H4 (cell line): ENCODE measurements around the gene CAMSAP2. TPM values are rescaled to one million over a fixed set of nuclear protein-coding genes. Genes with fewer than 3 reads are reported as not detected.

Experiments
- DNase-seq: peaks from one replicate; pipeline ENCODE4 v3.0.0-alpha.2; 2015; ENCODE audit warnings: low spot score
- total RNA-seq: library from RNA; depleted of rRNA; stranded (reverse); fragments of >200 nt; shearing (Covaris generic); gene quantifications from 2 replicates; pipeline ENCODE4 v1.2.3, GENCODE V29; 2014

The CAMSAP2 gene
- total RNA-seq, 1 experiment from 2014 or later: 19.5 TPM

DNA sequence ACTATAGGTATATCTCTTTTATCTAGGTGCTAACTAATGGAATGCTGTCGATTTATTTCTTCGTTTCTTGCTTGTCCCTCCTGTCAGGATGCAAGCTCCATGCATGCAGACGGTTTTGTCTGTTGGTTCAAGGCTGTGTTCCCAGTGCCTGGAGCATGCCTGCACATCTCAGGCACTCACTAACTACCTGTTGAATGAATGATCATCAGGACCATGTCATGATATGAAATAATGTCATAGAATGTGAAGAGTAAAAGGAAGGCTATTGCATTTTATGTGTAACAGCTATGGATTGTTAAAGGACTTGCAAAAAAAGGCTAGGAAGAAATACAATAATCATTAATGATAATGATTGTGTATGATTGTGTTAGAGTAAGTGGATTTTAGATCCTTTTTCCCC lies 138.3 kb downstream of the CAMSAP2 start:
- DNase-seq: no peak

DNA sequence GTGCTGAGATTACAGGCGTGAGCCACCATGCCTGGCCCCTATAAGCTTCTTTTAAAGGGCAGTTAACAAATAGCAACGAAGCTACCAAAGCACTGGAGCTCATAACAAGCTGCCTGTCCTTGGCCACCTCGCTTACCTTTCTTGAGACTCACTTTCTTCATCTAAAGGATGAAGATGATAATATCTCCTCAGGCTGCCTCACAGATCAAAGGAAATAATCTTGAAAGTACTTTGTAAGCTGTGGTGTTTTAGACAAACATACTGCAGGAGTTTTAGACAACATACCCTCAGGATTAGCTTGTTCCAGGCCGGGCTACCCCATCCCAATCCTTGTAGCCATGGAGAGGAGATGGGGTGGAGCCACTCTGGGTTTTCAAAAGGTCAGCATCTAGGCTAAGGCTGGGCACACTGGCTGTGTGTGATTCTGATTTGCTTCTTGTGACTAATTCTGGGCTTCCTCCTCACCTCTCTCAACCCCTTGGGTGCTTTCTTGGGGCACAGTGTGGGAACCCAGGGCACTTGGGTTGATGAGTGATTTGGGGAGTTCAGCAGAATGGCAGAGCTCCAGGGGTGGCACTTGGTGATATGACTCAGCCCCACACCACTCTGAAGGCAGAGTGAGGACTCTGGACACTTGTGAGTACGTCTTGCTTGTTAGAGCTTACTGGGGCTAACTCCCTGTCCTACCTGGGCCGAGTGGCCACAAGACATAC lies 139.3 kb downstream of the CAMSAP2 start:
- no peak for DNase-seq

DNA sequence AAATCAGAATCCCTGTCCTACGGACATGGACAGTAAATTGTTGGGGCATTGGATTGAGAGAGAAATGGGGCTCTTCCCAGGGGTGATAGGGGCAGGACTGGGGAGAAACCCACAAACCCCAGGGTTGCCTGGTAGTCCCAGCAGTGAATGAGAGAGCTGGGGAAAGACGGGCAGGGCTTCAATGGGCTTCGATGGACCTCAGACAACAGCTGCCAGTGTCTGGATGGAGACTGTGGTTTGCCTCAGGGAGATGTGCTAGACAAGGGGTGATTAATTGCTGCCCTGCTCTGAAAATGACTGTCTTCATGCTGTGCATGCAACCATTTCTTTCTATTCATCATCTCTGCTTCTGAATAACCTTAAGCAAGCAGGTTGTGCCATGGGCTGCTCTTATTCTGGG lies 141.5 kb downstream of the CAMSAP2 start:
- no peak for DNase-seq

DNA sequence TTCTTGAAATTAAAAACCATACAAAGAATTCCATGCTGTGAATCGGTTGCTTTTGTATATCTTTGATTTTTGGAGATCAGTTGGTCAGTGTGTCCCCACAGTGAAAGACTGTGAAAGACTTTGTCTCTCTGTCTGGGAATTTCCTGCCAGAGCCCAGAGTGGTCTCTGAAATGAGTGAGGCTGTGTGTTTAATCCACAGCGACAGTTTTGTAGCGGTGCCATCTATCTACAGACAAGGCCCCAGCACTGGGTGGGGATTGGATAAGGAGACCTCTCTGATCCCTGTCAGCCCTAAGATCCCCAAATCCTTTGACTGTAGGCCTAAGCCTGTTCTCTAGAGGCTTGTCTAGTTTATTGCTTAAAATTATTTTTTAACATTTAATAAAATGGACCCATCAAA lies 144.4 kb downstream of the CAMSAP2 start:
- no peak for DNase-seq

DNA sequence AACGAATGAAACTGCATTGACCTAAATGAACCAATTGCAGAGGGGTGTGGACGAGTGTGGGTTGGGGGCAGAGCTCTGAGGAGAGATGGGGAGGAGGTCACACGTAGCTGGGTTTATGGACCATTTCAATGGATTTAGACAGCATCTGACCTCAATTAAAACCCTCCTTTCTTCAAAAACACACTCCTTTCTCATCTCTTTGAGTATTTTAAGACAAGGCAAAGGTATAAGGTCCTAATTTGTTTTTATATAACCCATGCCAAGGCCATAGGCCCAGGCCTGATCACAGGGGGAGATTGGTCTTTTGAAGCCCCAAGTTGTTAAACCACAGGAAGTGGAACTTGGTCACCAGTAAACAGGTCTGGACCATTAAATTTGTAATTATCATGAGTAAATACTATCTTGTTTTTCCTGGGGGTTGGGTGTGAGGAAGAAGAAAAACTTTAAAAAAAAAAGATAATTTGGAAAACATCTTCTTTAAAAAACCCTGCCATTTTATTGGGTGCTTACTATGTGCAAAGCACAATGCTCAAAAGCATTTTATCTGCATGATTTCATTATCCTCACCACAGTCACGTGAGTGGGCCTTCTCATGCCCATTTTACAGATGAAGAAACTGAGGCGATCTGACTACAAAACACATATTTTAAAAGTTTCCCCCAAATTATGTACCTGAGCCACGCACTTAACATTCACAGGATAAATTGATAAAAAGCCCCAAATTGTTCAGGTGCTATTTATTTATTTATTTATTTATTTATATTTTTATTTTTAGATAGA lies 147.1 kb downstream of the CAMSAP2 start:
- no peak for DNase-seq

DNA sequence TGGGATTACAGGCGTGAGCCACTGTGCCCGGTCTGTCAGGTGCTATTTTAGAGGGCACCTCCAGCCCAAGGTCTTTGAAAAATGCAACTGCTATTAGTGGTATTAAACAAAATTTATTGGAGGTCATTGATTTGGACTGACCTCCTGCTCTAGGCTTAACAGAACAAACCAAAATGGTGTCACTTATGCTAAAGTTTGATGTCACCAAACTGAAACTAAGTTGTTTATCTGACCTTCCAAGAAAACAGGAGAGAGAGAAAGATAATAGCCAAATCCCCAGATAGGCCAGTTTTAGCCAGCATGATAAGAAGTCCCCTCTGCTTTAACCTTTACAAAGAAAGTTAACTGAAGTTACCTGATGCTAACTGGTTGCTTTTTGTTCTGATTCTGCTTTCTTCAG lies 147.9 kb downstream of the CAMSAP2 start:
- DNase-seq: no peak

DNA sequence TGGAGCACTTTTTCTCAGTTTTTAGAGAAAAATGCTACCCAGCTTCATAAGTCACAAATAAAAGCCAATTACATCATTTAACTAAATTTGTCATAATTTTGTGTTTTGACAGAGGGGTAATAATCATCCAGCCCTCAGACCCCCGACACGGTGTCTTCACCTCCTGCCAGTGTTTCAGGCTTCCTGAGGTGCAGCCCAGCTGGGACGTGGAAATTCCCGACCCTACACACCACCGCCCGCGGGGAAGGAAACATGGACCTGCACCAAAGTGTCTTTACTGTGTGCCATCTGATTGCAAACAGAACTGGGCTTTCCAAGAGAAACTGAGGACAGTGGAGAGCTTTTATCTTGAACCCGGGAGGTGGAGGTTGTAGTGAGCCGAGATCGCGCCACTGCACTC lies 148.3 kb downstream of the CAMSAP2 start:
- no peak for DNase-seq

DNA sequence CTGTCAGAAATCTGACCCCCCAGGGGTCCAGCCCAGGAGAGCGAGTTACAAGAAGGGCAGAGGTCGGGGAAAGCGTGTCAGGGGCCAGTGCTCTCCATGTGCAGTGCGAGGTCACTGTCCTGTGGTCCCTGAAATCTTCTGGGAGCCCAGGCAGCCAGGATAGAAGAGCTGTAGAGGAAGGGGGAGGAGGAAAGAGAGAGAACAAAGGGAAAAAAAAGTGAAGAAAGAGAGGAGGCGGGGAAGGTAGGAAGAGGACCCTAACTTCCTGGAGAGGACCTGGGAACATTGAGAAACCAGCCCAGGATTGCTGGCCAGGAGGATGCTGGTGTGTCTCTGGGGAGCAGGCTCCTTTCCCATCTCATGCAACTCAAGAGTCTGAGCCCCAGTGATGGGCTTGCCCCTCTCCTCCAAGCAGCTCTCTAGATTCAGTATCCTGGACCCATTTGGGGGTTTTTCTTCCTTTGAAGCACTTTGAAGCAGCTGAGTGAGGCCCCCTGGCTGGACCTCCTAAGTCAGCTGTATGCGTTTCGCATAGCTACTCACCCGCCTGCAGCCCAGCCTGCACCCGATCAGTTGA lies 149.2 kb downstream of the CAMSAP2 start:
- no peak for DNase-seq

DNA sequence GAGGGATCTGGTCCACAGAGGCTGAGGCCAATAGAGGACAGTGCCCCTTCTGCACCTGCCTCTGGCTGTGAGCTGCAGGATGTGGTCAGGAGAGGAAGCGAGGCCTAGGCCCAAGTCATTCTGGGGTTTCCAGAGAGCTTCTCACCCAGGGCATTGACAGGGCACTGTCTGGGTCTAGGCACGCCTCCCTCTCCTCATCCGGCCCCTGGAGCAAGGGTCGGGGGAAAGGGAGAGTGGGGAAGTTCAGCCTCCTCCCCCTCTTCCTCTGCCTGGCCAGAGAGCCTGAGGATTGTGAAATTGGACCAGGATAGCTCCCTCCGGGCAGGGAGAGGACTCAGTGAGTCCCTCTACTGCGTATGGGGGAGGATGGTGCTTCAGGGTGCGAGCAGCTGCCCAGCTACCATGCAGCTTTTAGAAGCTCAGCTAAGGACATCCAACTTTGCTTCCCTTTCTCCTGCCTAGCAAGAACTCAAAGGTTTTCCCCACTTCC lies 149.7 kb downstream of the CAMSAP2 start:
- no peak for DNase-seq

DNA sequence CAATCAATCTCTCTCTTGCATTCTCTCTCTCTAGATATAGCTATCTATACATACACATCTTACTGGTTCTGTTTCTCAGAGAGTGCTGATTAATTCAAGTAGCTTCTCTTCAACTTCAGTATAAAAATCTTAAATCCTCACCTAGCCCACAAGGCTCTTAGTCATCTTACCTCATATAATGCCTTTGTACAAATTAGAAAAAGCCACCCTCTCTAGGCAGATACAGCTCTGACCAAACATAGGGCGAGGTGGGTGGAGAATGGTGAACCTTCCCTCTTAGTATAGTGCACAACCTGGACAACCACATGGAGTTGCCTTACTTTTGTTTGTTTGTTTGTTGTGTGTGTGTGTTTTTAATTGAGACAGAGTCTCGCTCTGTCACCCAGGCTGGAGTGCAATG lies 150.9 kb downstream of the CAMSAP2 start:
- DNase-seq: no peak

DNA sequence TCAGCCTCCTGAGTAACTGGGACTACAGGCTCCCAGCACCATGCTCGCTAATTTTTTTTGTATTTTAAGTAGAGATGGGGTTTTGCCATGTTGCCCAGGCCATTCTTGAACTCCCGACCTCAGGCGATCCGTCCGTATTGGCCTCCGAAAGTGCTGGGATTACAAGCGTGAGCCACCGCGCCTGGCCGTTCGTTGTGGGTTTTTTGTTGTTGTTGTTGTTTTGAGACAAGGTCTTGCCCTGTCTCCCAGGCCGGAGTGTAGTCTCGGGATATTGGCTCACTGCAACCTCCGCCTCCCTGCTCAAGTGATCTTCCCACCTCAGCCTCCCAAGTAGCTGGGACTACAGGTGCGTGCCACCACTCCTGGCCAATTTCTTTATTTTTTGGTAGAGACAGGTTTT lies 151.3 kb downstream of the CAMSAP2 start:
- DNase-seq: no peak

DNA sequence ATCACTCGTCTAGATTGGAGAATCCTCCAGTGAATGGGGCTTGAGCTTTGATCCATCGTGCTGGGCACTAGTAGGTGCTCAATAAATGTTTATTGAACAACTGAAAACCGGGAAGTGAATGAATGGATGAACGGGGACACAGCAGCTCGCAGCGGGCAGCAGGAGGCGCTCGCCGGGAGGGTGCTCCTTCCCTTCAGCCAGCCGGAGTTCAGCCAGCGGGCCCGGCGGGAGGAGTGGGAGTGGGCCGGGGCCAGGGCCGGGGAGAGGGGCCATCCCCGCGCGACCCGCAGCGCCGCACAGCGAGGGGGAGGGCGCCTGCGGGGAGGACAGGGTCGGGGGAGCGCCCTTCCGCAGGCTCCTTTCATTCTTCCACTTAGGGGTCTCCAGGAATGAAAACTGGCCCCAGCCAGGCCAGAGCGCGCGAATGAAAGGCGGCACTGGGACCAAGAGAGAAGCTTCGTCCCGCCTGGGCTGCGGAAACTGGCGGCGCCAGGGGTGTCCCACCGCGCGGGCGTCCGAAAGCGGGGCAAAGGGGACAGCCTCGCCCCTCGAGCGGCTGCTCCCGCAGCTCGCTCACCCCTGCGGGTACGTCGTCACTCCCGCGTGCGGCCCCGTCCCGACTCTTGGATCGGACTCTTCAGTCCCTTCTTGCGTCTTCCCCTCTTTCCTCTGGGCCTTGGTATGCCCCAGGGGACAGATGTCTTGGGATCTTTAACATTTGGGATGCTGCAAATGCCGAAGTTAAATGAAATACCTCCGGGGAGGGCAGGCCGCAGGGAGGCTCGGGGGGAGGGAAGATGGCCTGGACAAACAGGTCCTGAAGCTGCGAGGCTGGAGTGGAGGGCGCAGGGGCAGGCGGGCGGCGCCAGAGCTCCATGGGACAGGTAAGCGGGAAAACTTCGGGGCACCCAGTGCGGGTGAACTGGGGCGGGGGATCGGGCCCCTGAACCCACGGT lies 152.4 kb downstream of the CAMSAP2 start:
- DNase-seq: peak; percentile 29

DNA sequence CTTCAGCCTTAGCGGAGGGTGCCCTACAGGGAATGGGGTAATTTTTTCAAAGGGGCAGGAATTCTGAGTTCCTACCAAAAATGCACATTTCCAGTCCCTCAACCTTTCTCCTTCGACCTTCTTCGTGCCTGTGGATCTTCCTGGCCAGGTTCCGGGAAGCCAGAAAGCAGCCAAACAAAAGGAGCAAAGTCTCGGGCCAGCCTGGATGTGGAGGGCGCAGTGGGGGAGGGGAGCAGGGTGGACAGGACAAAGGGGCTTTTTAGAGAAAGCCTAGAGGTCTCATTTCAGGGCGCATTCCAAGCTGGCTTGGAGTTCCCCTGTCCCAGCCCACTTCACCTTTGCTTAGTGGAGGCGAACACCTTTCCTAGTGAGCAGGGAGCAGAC lies 153.1 kb downstream of the CAMSAP2 start:
- DNase-seq: no peak

DNA sequence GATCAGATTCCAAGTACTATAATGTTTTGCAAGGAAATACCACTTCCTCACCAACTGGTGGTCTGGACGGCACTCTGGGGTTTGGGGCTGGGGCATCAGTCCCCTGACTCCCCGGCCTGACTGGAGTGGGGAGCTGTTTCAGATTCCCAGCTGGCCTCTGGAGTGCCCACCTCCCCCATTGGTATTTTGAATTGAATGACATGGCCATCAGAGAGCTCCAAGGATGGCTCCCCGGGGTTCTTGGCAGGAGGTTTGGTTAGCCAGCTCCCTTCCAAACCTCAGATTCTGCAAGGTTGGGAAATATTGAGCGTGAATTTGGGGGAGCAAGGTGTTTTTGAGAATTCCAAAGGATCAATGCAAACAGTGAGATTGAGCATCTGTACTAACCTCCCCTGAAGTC lies 153.9 kb downstream of the CAMSAP2 start:
- DNase-seq: no peak

DNA sequence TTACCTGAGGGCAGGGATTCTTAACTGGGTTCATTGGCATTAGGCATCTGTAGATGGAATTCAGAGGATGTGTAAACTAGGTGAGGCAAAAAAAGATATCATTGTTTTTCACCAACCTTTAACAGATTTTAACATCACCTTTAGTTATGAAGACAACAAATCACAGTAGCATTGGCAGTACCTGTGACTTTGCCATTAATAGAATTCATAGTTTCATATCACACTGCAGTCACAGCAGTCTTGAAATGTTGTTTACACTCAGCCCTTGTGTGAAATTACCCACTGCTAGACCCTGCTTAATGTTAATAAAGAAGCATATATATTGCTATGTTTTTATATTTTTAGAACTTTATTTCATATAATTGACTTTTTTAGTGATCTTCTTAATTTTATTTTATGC lies 154.3 kb downstream of the CAMSAP2 start:
- DNase-seq: no peak

DNA sequence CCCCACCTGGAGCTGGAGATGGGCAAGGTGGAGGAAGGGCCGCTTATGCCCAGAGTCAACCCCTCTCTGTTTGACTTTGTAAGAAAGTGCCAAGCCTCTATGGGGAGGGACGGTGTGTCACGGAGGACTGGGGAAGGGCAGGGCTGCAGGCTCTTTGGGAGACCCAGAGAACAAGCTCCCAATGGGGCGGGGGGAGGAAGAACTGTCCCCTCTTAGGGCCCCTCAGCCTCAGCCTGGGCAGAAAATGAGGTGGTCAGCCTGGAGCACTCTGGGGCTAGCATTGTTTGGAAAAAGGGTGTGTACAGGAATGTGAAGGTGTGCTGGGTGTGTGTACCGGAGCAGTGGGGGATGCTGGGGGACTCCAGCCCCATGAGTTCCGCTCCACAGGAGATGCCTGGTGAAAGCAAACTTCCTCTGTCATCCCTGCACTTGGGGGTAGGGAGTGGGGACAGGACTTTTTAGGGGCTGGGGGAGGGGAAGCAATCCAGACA lies 154.8 kb downstream of the CAMSAP2 start:
- DNase-seq: no peak

DNA sequence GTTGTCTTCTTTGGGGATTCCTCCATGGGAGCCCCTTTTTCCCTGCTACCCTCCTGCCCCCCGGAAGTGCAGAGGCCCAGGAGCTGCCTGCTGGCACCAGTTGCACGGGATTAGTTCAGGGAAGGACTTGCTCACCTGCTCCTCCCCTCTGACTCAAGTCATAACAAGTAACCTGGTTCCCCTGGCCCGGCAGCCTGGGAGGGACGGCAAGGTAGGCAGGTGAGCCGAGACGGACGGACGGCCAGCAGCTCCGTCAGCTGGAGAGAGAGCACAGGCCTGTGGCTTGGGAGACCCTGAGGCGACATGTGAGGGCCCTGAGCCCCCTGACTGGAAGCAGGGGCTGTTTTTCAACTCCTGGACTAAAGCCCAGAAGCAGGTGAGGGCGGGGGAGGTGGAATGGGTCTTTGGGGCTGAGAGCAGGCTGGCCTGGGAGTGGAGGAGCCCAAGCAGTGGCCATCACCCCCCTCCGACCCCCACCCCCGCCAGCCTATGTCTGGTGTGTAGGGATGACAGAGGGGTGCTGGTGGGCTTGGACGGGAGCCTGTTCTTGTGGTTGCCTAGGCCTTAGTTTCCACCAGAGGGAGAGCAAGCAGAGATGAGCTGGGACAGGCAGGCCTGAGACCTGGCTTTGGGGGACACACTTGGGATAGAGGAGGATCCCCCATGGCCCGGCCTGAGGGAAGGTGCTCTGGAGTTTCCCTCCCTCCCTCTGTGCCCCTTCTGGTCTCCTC lies 156.2 kb downstream of the CAMSAP2 start, which contains the start of gene INAVA:
Gene INAVA, plus strand, starts transcription at position 189 of the 731 bp plus-strand sequence. CDS start 3,501 bp downstream, outside the sequence.
- DNase-seq: no peak

DNA sequence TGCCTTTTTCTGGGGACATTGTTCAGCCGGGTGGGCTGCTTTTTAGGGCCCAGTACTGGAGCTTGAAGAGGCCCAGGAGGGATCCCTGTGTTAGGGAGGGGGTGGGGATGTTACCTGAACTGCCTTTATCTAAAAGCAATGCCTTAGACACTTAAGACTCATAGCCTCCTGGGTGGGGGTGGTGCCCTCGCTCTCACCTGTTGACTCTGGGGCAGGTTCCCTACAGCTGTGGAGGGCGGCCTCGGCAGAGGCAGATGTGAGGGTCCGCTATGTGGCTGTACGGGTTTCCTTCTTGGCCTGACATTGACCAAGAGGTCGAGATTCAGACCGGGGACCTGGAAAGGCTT lies 156.7 kb downstream of the CAMSAP2 start:
- no peak for DNase-seq

DNA sequence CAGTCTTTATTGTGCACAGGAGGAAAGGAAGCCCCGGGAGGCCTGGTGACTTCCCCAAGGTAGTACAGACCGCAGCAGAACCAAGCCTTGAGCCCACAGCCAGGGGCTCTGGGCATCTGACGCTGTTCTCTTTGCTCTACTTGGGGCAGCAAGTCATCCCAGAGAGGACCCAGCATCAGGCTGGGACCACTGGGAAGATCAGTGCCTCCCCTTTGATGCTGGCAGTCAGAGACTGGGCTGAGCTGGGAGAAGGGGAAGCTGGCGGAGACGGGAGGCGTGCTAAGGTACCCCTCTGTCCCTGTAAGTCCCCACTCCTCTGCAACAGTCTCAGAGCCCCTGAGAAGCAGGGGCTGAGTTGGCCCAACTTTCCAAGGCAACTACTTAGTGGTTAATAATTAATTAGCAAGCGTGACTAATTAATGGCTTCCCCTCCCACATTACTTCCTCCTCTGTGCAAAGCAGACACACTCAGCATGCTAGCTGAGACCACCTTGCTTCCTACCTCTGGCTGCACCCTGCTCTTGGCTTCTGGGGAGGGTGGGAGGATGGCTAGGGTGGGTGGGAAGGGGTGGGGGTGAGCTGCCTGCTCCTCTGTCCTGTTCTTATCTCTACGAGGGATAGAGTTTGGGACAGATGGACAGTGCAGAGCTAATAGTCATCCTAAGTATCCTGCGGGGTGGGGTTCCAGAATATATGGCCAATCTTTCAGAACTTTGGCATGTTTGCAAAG lies 157.3 kb downstream of the CAMSAP2 start:
- no peak for DNase-seq

DNA sequence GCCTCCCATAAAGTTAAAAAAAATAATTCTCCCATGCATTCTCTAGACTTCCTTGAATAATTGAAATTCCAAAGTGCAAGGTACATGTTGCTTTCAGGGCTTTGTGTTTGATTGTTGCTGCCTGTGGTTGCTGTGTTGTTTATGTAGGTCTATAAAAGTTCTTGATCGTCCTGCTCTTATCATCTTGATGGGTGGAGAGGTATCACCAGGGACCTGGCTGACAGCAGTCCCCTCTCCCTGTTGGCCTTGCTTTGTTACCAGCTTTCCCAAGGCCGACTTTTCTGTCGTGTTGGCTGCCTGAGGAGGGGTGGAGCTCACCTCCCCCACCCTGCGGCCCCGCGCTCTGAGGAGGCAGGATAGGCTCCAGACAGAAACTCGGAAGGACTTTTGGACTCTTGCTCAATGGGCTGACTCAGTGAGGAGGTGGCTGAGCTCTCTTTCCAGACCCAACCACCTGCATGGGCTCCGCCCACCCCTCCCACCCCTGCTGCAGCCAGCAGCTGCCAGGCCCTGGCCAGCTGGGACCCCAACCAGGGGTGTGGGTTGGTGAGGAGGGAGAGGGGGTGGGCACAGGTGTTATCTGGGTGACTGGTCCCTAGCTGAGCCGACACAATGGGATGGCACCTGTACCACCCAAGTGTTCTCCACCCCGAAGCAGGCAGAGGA lies 158.0 kb downstream of the CAMSAP2 start:
- DNase-seq: peak; percentile 59
